GM23338 (cell line): ENCODE measurements around the gene KNTC1. TPM values are rescaled to one million over a fixed set of nuclear protein-coding genes. Genes with fewer than 3 reads are reported as not detected.

Source experiments
- ATAC-seq: fragments of 200-7000 bp; cut with Tn5 transposase; 3 replicates; pipeline ENCODE4 v1.9.1; 2020
- DNase-seq: peaks from one replicate; pipeline ENCODE4 v3.0.0-alpha.2; 2015; ENCODE audit warnings: low spot score
- H2AFZ ChIP-seq: fragments of 200-600 bp; sonication (generic); 2 replicates; pipeline ENCODE4 v1.8.0; 2016; ENCODE audit warnings: antibody characterized with exemption, mild to moderate bottlenecking, moderate library complexity
- H3F3A ChIP-seq: fragments of 200-600 bp; sonication (generic); replicated peaks from 2 replicates; pipeline ENCODE4 v1.8.0; 2017; ENCODE audit warnings: antibody characterized with exemption, mixed run types, low read depth
- H3K27ac ChIP-seq: fragments of 200-600 bp; sonication (generic); 2 replicates; pipeline ENCODE4 v1.6.1; 2016; ENCODE audit warnings: low read depth
- H3K27me3 ChIP-seq: fragments of 200-600 bp; sonication (generic); 2 replicates; pipeline ENCODE4 v1.8.0; 2016; ENCODE audit warnings: mild to moderate bottlenecking, mixed run types, moderate library complexity; ENCODE audit not compliant: insufficient read depth
- H3K36me3 ChIP-seq: fragments of 200-600 bp; sonication (generic); 2 replicates; pipeline ENCODE4 v1.8.0; 2016; ENCODE audit warnings: mild to moderate bottlenecking; ENCODE audit not compliant: insufficient read depth
- H3K4me1 ChIP-seq: fragments of 200-600 bp; sonication (generic); 2 replicates; pipeline ENCODE4 v1.8.0; 2016; ENCODE audit warnings: mild to moderate bottlenecking, moderate library complexity; ENCODE audit not compliant: insufficient read depth
- H3K4me2 ChIP-seq: fragments of 200-600 bp; sonication (generic); 2 replicates; pipeline ENCODE4 v1.7.1; 2017; ENCODE audit warnings: mixed run types
- H3K4me3 ChIP-seq: fragments of 200-600 bp; sonication (generic); 2 replicates; pipeline ENCODE4 v1.6.1; 2016; ENCODE audit warnings: mixed run types
- H3K79me2 ChIP-seq: fragments of 200-600 bp; sonication (generic); replicated peaks from 2 replicates; pipeline ENCODE4 v1.8.0; 2017; ENCODE audit warnings: mild to moderate bottlenecking; ENCODE audit not compliant: insufficient read depth
- H3K9me2 ChIP-seq: fragments of 200-600 bp; sonication (generic); 2 replicates; pipeline ENCODE4 v1.8.0; 2017; ENCODE audit not compliant: insufficient read depth
- H4K20me1 ChIP-seq: fragments of 200-600 bp; sonication (generic); replicated peaks from 2 replicates; pipeline ENCODE4 v1.8.0; 2017; ENCODE audit warnings: mild to moderate bottlenecking; ENCODE audit not compliant: insufficient read depth
- H3K27ac Mint-ChIP-seq: 2 replicates; pipeline ENCODE4 v1.8.0; 2020; ENCODE audit warnings: inconsistent platforms, mild to moderate bottlenecking, moderate library complexity, mixed read lengths
- H3K27me3 Mint-ChIP-seq: 3 replicates; pipeline ENCODE4 v1.8.0; 2022; ENCODE audit warnings: low read depth, mild to moderate bottlenecking, moderate library complexity, mixed read lengths, inconsistent platforms; ENCODE audit not compliant: insufficient read depth, poor library complexity
- H3K36me3 Mint-ChIP-seq: 3 replicates; pipeline ENCODE4 v1.8.0; 2021; ENCODE audit warnings: low read depth, mild to moderate bottlenecking, inconsistent platforms, moderate library complexity, mixed read lengths
- H3K4me1 Mint-ChIP-seq: 3 replicates; pipeline ENCODE4 v1.8.0; 2020; ENCODE audit warnings: mild to moderate bottlenecking, inconsistent platforms, mixed read lengths
- H3K4me3 Mint-ChIP-seq: 3 replicates; pipeline ENCODE4 v1.8.0; 2021; ENCODE audit warnings: moderate library complexity, mild to moderate bottlenecking, inconsistent platforms, mixed read lengths
- H3K9me3 Mint-ChIP-seq: 3 replicates; pipeline ENCODE4 v1.8.0; 2020; ENCODE audit warnings: moderate library complexity, mild to moderate bottlenecking, inconsistent platforms, mixed read lengths
- CREB1 ChIP-seq: fragments of 250-450 bp; sonication (Bioruptor Pico); IDR thresholded peaks from 2 replicates; pipeline ENCODE4 v1.5.0; 2020; ENCODE audit warnings: low read depth, mild to moderate bottlenecking, moderate library complexity
- ETS1 ChIP-seq: IDR thresholded peaks from 2 replicates; pipeline ENCODE4 v1.6.1; 2016; ENCODE audit warnings: antibody characterized with exemption
- EZH2 ChIP-seq: fragments of 200-600 bp; sonication (generic); IDR thresholded peaks from one replicate; pipeline ENCODE4 v1.8.0; 2017; ENCODE audit warnings: antibody characterized with exemption, mild to moderate bottlenecking, low read depth; ENCODE audit not compliant: unreplicated experiment
- EZH2phosphoT487 ChIP-seq: fragments of 200-600 bp; sonication (generic); IDR thresholded peaks from one replicate; pipeline ENCODE4 v1.8.1; 2018; ENCODE audit warnings: antibody characterized with exemption; ENCODE audit not compliant: unreplicated experiment
- JUNB ChIP-seq: IDR thresholded peaks from one replicate; pipeline ENCODE4 v1.6.1; 2016; ENCODE audit warnings: antibody characterized with exemption; ENCODE audit not compliant: unreplicated experiment
- ZNF114 ChIP-seq: fragments of 250-450 bp; sonication (Bioruptor Pico); IDR thresholded peaks from 2 replicates; pipeline ENCODE4 v1.5.0; 2020; ENCODE audit warnings: mild to moderate bottlenecking, moderate library complexity
- ZNF462 ChIP-seq: fragments of 250-450 bp; sonication (Bioruptor Pico); IDR thresholded peaks from 2 replicates; pipeline ENCODE4 v1.5.0; 2020; ENCODE audit warnings: mild to moderate bottlenecking, moderate library complexity
- polyA plus RNA-seq: library from polyadenylated mRNA; unstranded; fragments of >200 nt; fragmentation: Nextera tagmentation; extraction: Ambion mirVana; gene quantifications from 2 replicates; pipeline ENCODE4 v1.2.1, GENCODE V29; 2016
- total RNA-seq: library from RNA; depleted of rRNA; stranded (reverse); fragments of >200 nt; shearing (Covaris generic); gene quantifications from 2 replicates; pipeline ENCODE4 v1.2.3, GENCODE V29; 2014

Gene KNTC1
- total and polyA plus RNA-seq, 2 experiments from 2014 or later = 55.2 to 98.0 TPM

- Histone ChIP-seq H4K20me1 (no peaks in the 10 kb centered on the region; the same call in 1 of the 2 replicates), H3K79me2 (no peaks in the 10 kb centered on the region), H2AFZ (no peak overlapping the region), H3K9me2 (no peaks in the 10 kb centered on the region), H3K27me3 (no peaks in the 10 kb centered on the region), H3K36me3 (no peaks in the 10 kb centered on the region), H3F3A (no peaks in the 10 kb centered on the region), H3K4me3 (no peak overlapping the region), H3K27ac (no peak overlapping the region), H3K4me1 (no peaks in the 10 kb centered on the region), H3K4me2 (no peak overlapping the region)
- no peaks in the 10 kb centered on the region for H3K4me1 Mint-ChIP-seq
- no peak overlapping the region for H3K27ac Mint-ChIP-seq
- H3K4me3 Mint-ChIP-seq = no peak overlapping the region
- no peak for ATAC-seq
- no peaks in the 10 kb centered on the region for H3K36me3 Mint-ChIP-seq
- DNase-seq = peak; percentile 20
- peaks cover 2% of the 10 kb centered on the region for H3K27me3 Mint-ChIP-seq
- no peak for TF ChIP-seq JUNB
- TF ChIP-seq ZNF114 (CRISPR knock-in tag) = no peak
- TF ChIP-seq EZH2phosphoT487 = no peak
- TF ChIP-seq CREB1 = no peak
- no peak for TF ChIP-seq ZNF462
- no peak for TF ChIP-seq EZH2
- no peak for TF ChIP-seq ETS1
- no peaks in the 10 kb centered on the region for H3K9me3 Mint-ChIP-seq
Measured at GRCh38 chr12:122661246-122661645, 134.2 kb downstream of the KNTC1 start.
